Psoas muscle (tissue), 8 donors: Measurements from ENCODE around the gene CFAP299. TPM values are rescaled to one million over a fixed set of nuclear protein-coding genes. Genes with fewer than 3 reads are reported as not detected.
"Not testable (repeated sequence)": the region's sequence is repeated elsewhere in the genome, so short reads cannot be mapped to it uniquely, and the experiment has no call there.

Experiments used
- ATAC-seq, 4 donors: fragments of 200-7000 bp; cut with Tn5 transposase; one replicate each; pipeline ENCODE4 v1.9.1; 2020; ENCODE audit warnings: moderate library complexity in 3 of 4, mild to moderate bottlenecking in 2 of 4
- DNase-seq, 2 donors: peaks; one replicate each; pipeline ENCODE4 v3.0.0-alpha.2; 2020
- H3K27ac ChIP-seq: fragments of 200-600 bp; one replicate; pipeline ENCODE4 v1.8.0; 2022
- H3K27me3 ChIP-seq, 3 donors: fragments of 200-600 bp in 1 of 3; one replicate each; pipeline versions ENCODE4 v1.6.1 to v1.8.0; 2013 to 2022; ENCODE audit warnings: low read length in 2 of 3, mild to moderate bottlenecking in 2 of 3, moderate library complexity in 1 of 3; ENCODE audit not compliant: insufficient read depth in 3 of 3
- H3K36me3 ChIP-seq, 2 donors: fragments of 200-600 bp in 1 of 2; one replicate each; pipeline versions ENCODE4 v1.6.1 to v1.8.0; 2013 to 2022; ENCODE audit warnings: low read depth in 1 of 2, mild to moderate bottlenecking in 1 of 2, moderate library complexity in 1 of 2; ENCODE audit not compliant: insufficient read depth in 1 of 2
- H3K4me1 ChIP-seq: fragments of 200-600 bp; one replicate; pipeline ENCODE4 v1.8.0; 2022
- H3K4me3 ChIP-seq: fragments of 200-600 bp; one replicate; pipeline ENCODE4 v1.8.0; 2022; ENCODE audit warnings: mild to moderate bottlenecking
- H3K9me3 ChIP-seq: fragments of 200-600 bp; one replicate; pipeline ENCODE4 v1.8.0; 2022
- WGBS, 3 donors: extraction: QIAGEN DNeasy Blood & Tissue Kit; methylation state at CpG; one replicate each; pipeline versions ENCODE4 v1.1.6 to v1.1.7; 2013; 5-methylcytosine and 5-hydroxymethylcytosine counted together
- intact Hi-C, 2 donors: fragments of 100-400 bp; cut with DNase I; formaldehyde crosslinking; loops; one replicate each; pipeline versions ENCODE4 v1.11.0 to v1.14.2; 2022
- polyA plus RNA-seq, 3 donors: library from polyadenylated mRNA; stranded (reverse); fragments of 200-250 nt; gene quantifications; one replicate each; pipeline ENCODE4 v1.2.3, GENCODE V29; 2013
- total RNA-seq, 4 donors: library from RNA; stranded (reverse); fragmentation: NEBNext Ultra II Directional in 2 of 4; extraction: Animal tissue kit (Norgen Biotek cat#: 25700) in 2 of 4; gene quantifications; one replicate each; pipeline versions ENCODE4 v1.2.1 to v1.2.4, GENCODE V29; 2021 to 2023
- TF ChIP-seq, protein P1 (sequence below): fragments of 200-600 bp; IDR thresholded peaks from one replicate; pipeline ENCODE4 v1.8.0; 2022; ENCODE audit warnings: antibody characterized with exemption
- donor health status: healthy with polysubstance abuse.
- donor health status: DM: no; HTN: no; CAD: no; lungs with moderate emphysema.
- donor health status: Bipolar disorder and iron deficiency.
- donor health status: healthy.
- donor health status: DM: yes; HTN: yes; CAD: no.
- donor health status: DM: no; HTN: no; CAD: no.
- donor health status: DM: no; HTN: no; CAD: no.
- donor health status: DM: yes; HTN: yes; CAD: no.

CFAP299 gene
- total and polyA plus RNA-seq, 7 donors: not detected

DNA sequence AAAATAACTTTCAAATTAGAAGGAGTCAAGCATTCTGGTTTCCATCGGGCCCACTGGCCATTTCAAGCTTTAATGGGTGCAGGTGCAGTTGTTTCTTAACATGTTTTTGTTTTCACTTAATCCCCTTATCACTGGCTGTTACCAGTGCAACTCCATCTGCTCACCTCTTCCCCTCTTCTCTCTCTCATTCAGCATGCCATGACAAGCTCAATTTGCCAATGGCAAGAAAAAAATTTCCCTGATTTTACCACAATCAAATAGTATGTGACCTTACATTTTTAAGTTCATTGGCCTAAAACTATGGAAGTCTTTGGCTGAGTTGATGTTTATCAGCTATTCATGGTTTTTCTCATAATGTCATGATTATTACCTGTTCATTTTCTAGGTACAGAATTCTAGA, 395.9 kb downstream of the CFAP299 start:
- Histone ChIP-seq H3K27me3 (no peaks in the 10 kb centered on the region), H3K27ac (no peak overlapping the region), H3K4me1 (no peaks in the 10 kb centered on the region), H3K36me3 (no peaks in the 10 kb centered on the region), H3K9me3 (no peaks in the 10 kb centered on the region), H3K4me3 (no peak overlapping the region)
- DNase-seq: no peak
- intact Hi-C loops: no loop called here
- TF ChIP-seq, protein P1, sequence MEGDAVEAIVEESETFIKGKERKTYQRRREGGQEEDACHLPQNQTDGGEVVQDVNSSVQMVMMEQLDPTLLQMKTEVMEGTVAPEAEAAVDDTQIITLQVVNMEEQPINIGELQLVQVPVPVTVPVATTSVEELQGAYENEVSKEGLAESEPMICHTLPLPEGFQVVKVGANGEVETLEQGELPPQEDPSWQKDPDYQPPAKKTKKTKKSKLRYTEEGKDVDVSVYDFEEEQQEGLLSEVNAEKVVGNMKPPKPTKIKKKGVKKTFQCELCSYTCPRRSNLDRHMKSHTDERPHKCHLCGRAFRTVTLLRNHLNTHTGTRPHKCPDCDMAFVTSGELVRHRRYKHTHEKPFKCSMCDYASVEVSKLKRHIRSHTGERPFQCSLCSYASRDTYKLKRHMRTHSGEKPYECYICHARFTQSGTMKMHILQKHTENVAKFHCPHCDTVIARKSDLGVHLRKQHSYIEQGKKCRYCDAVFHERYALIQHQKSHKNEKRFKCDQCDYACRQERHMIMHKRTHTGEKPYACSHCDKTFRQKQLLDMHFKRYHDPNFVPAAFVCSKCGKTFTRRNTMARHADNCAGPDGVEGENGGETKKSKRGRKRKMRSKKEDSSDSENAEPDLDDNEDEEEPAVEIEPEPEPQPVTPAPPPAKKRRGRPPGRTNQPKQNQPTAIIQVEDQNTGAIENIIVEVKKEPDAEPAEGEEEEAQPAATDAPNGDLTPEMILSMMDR: no peak
- no peak for ATAC-seq
- WGBS, 3 donors: 50 to 62% (median 56%) methylated on average over 1 of the region's 1 CpG

DNA sequence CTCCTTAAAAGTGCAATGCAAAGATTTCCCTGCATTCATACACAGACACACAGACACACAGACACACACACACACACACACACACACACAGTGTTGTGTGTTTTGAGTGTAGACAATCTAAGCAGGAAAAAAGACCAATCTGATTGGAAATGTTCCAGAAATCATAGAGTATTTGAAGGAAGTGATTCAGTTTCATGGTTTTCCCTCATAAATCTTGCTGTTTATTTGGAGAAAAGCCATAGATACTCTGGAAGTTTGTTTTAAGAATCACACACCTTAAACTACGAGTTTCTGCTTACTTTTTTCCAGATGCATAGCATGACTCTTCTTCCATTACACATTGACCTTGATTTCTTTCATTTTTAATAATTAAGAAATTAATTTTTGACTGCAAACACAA, 396.5 kb downstream of the CFAP299 start:
- TF ChIP-seq, protein P1: no peak
- DNase-seq (no peak), ATAC-seq (no peak)
- Histone ChIP-seq H3K36me3 (no peaks in the 10 kb centered on the region), H3K4me1 (no peaks in the 10 kb centered on the region), H3K9me3 (no peaks in the 10 kb centered on the region), H3K4me3 (no peak overlapping the region), H3K27ac (no peak overlapping the region), H3K27me3 (no peaks in the 10 kb centered on the region)
- intact Hi-C loops: no loop called here
- WGBS, 3 donors: 21 to 32% (median 28%) methylated on average over 1 of the region's 1 CpG

DNA sequence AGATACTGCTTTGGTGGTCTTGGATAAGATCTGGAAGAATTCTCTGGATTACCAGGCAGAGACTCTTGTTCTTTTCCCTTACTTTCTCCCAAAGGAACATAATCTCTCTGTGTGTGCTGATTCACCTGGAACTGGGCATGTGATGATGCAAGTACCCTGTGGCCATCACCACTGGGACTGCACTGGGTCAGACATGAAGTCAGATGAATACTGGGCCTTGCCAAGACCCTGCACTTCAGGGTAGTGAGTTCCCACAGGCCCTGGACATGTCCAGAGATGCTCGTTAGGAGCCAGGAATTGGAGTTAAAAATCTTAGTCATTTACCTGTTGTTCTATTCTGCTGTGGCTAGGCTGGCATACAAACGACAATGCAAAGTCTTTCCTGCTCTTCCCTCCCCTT, 404.8 kb downstream of the CFAP299 start:
- TF ChIP-seq, protein P1: no peak
- no peaks in the 10 kb centered on the region for H3K9me3 ChIP-seq

DNA sequence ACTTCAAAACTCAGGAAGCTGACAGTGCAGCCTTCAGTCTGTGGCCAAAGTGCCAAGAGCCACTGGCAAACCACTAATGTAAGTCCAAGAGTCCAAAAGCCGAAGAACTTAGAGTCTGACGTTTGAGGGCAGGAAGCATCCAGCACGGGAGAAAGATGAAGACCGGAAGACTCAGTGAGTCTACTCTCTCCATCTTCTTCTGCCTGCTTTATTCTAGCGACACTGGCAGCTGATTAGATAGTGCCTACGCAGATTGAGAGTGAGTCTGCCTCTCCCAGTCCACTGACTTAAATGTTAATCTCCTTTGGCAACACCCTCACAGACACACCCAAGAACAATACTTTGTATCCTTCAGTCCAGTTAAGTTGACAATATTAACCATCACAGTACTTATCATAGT, 414.0 kb downstream of the CFAP299 start:
- H3K36me3 ChIP-seq, intact Hi-C loops, ATAC-seq, DNase-seq, H3K4me3 ChIP-seq, H3K4me1 ChIP-seq, H3K9me3 ChIP-seq, H3K27ac ChIP-seq, H3K27me3 ChIP-seq: not testable (repeated sequence)
- 78 to 85% (median 80%) methylated on average over 6 of the region's 6 CpGs for WGBS, 3 donors

More for the DNA sequence above, 404.8 kb downstream of the CFAP299 start:
- Histone ChIP-seq H3K27me3 (no peaks in the 10 kb centered on the region), H3K4me3 (no peak overlapping the region), H3K27ac (no peak overlapping the region), H3K36me3 (no peaks in the 10 kb centered on the region), H3K4me1 (no peaks in the 10 kb centered on the region)
- 46 to 55% (median 51%) methylated on average over 2 of the region's 2 CpGs for WGBS, 3 donors
- ATAC-seq (no peak), DNase-seq (no peak)
- intact Hi-C loops: no loop called here

DNA sequence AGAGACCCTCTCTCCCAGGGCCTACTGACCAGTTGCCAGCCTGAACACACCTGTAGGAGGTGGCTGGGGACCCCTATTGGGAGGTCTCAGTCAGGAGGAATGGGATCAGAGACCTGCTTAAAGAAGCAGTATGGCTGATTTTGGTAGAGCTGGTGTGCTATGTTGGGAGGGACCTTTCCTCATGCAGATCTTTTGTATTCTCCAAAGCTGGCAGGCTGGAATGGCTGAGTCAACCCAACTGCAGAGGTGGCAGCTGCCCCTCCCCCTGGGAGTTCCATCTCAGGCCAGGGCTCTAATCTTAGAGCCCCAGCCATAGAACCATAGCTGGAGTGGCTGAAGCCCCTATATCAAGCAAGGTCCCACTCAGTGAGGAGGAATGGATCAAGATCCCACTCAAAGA, 415.7 kb downstream of the CFAP299 start:
- ATAC-seq (no peak), DNase-seq (no peak)
- Histone ChIP-seq H3K27ac (no peak overlapping the region), H3K36me3 (no peaks in the 10 kb centered on the region), H3K27me3 (no peaks in the 10 kb centered on the region), H3K4me1 (no peaks in the 10 kb centered on the region), H3K4me3 (no peak overlapping the region), H3K9me3 (no peaks in the 10 kb centered on the region)
- intact Hi-C loops: no loop called here
- TF ChIP-seq, protein P1: no peak
